GM18909 (cell line): ENCODE measurements around the gene C3orf70.

Source experiments
- ATAC-seq: cut with Tn5 transposase; IDR thresholded peaks from one replicate; pipeline ENCODE4 v1.9.1; 2021; ENCODE audit warnings: mild to moderate bottlenecking; ENCODE audit not compliant: unreplicated experiment, poor library complexity

Gene C3orf70

DNA sequence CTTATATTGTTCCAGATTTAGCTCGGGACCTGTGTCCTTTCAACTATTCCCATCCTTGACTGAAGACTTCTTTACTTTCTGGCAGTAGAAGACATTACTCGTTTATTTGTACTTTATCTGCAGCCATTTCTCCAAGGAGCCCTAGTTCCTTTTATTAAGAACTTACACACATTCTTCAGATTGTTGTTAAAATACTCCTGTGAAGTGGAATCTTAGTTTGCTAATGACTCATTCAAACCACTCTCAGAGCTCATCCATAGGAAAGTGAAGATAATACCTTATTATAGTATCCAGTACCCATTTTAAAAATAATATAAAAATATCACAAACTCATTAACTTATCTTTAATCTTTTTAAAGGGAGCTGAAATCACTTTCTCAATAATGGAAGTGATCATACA, 63.5 kb downstream of the C3orf70 start:
- ATAC-seq = no peak

DNA sequence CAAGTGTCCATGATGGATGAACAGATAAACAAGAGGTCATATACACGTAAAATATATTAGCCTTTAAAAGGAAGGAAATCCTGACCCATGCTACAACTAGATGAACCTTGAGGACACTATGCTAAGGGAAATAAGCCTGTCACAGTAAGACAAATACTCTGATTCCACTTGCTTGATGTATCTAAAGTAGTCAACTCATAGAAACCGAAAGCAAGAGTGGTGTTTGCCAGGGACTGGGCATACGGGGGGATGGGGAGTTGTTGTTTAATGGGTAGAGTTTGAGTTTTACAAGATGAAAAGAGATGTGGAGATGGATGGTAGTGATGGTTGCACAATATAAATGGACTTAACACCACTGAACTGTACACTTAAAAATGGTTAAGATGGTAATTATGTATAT, 65.4 kb downstream of the C3orf70 start:
- ATAC-seq = no peak

DNA sequence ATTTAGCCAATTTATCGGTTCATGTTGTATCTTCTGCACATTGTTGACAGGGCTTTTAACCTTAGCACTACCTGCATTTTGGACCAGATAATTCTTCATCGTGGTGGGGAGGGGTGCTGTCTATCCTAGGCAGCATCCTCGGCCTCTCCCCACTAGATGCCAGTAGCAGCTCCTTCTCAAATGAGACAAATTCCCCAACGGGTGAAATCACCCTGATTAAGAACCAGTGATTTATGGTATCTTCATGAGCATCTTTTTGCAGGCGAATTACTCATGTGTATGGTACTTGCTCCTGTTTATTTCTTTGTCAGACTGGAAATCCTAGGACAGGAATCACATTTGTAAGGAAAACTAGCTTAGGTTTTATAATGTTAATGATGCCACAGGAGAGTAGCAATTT, 68.0 kb downstream of the C3orf70 start:
- ATAC-seq = no peak

DNA sequence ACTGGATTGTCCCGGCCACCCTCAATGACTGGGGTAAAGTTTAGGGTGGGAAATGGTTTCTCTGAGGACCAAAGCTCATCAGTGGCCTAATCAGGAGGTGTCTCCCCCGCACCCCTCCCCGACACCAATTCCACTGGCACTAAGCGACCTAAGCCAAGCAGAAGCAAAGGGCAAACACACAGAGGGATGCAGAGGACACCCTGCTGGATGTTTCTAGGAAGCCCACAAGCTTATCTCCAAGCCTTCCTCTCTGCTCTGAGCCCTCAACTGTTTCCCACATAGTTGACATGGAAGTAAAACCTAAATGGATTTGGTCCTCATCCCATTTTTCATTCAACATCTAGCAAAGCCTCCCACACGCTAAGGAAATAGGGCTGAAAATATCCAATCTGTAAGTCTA, 68.5 kb downstream of the C3orf70 start:
- ATAC-seq = no peak

DNA sequence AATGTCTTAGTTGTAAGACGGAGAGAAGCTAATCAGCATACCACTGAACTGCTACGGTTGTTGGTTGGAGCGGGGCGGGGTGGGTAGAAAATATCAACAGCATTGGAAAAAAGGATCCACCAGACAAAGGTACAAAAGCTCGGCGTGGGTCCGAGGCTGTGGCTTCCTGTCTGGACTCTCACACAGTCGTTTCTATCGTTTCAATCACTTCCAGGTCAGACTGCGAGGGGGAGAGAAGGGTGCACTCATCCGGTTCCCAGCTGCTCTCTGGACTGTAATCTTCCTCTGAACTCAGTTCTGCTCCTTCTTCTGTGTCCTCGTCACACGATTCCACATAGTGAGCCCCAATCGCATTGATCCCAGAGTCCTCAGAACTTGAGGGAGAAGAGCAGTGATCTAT, 70.0 kb downstream of the C3orf70 start:
- ATAC-seq = no peak

DNA sequence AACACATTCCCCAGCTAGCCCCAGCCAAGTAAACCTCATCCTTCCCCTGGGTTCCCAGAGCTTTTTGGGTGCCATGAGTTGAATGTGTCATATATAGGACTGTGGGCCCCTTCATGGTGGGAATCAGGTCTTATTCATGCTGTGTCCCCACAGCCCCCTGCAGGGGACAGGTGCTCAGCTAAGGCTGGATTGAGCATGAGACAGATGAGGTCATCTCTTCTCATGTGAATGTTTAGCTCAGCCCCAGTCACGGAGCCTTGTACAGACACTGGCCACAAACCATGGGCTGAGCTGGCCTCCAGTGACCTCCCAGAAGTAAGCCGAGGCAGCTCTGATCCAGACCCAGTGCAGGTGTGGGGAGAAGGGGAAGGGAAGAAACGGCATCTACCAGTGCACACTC, 70.7 kb downstream of the C3orf70 start:
- ATAC-seq = no peak

DNA sequence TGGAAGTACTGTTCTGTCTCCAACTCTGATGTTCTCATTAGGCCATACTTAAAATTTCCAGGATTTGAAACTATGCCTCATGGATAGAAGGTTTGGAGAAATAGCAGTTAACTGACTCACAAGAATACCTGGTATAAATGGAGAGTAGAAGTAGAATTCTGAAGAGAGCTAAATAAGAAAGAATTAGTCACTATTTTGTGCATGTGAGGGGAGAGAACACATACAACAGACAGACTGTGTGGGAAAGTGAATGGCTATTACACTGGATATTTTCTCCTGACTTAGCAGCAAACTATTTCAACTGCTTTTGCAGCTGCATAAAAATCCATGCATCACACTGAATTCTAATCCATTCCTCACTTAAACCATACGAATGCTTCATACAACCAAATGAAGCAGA, 71.3 kb downstream of the C3orf70 start:
- ATAC-seq = no peak

DNA sequence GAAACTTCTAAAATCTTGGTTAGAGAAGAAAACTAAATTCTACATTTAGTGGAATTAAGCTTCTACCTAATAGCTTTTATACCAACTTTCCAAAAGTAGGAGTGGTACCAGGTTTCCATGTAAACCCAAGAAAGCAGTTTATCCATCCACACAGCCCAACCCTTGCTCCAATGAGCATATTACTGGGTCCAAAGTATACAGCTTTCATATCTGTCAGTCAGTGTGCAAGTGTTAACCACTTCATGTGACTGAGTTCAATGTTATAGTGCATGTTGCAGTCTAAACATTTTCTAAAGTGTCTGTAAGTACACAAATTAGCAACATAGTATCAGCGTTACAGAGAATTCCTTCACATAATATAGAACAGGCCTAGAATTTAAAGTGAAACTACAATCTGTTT, 73.2 kb downstream of the C3orf70 start:
- no peak for ATAC-seq

DNA sequence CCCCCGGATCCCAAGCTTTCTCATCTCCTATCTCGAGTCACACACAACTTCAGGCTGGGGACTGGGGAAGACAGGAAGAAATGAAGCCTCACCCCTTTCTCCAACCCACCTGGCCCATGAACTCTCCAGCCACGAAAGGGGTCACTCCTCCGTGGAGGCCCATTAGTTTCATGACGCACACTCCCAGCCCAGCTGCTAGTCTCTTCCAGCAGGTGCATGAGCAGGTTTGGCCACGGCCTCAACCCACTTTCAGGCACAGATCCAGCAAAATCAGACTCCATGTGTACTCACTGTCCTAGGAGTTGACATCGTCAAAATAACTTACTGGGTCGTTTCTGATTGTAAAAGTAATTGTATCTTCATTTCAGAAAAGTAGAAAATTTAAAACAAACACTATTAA, 76.6 kb downstream of the C3orf70 start:
- ATAC-seq = no peak

DNA sequence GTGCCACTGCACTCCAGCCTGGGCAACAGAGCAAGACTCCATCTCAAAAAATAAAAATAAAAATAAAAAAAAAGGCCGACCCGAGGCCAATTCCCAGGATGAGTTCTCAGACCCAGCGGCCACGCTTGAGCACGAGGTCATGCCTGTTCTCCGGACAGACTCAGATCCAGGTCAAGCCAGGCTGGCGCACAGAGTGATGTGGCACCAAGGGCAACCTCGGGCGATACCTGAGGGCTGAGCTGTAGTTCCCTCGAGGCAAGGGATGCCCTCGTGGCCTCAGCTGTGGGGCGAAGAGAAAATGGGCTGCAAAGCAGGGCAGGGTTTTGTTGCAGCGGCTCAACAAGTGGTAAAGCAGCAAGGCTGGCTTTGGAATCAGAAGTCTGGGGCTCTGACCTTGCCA, 77.3 kb downstream of the C3orf70 start:
- no peak for ATAC-seq

DNA sequence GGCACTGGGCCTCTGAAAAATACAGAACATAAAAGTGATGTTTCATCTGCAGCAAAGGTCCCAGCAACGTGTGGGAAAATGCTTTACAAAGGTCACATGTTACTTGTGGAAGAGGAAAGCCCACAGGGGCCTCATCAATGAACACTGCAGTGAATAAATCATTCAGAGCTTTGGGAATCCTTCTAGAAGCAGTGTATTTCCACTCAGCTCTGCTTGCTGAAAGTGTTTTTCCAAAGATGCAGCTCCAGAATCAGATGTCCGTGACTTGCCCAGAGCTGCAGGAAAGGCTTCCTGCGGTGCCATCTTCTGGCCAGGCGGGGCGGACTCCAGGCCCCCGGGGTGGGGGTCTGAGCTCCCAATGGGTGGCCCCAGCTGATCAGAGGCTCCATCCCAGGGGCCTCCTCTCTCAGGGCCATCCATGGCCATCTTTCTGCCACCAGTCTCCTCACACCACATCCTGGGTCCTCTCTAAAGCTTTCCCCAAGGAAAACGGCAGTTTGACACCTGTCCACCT, 81.5 kb downstream of the C3orf70 start:
- ATAC-seq = no peak

DNA sequence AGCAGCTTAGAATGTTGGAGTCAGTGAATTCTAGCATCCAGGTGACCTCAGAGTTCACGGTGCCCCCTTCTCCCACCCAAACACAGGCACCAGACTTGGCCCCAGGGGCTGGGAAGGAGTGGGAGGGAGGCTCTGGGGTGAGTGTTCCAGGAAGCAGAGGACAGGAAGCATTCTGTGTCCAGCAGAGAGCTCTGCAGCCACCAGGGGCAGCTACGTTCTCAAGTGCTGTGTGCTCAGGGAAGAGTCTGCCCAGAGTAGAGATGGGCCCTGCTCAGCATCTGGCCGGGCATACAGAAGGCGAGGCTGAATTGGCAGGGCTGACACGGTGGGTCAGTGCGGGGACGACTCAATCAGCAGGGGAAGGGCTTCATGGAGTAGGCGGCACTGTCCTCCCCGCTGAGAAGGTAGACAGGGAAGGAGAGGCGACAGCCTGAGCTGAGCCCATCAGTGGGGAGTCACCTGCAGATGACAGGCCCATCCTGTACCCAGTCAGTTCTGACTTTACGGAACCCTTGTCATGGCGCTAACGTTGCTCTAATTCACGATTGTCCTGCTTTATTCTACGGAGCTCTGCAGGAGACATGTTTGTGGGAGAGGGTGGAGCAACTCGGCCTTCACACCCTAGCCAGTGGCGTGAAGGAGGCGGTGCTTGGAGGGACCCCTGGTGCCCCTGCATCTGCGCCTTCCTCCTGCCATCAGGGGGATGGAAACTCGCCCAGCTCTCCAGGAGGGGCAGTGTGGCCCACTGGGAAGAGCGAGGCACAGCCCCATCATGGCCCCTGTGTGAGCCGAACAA, 82.2 kb downstream of the C3orf70 start:
- ATAC-seq = no peak

DNA sequence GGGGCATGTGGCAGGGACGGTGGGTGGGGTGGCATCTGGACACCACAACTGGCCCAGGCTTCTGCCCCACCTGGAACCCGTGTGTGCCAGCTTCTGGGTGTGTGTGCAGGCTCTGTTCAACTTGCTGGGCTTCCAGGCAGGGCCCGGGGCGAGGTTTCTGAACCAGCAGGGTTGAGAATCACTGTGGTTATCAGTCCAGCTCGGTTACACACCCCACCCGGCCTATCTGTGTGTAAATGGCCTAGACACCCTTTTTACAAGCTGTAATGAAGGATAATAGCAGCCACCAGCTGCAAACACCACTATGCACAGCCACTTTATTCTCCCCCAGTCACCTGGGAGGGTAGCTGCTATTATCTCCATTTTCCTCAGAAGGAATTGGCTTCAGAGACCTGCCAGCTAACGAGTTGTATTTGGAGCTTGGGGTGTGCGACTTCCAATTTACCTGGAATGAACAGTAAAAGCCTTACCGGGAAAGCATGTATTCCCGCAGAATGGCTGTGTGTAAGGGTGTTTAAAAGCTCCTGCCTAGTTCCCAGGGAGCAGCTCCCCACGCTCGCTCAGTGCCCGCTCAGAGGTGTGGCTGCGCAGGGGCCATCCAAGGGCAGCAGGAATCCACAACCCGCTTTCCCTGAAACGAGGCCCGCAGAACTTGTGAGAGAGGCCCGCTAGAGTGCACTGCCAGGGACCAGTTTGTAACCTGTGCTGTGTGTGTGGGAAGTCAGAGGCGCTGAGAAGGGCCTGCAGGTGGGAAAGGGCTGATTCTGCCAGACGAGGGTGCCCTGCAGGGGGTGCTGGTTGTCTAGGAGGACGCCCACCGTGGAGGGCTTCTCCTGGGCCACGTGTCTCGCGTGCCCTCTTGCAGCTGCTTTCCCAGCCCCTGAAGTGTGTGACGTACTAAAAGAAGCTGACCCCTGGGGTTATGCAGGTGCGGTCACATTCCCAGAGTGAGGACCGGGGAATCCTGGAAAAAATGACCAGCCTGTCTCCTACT, 83.5 kb downstream of the C3orf70 start:
- ATAC-seq = no peak

DNA sequence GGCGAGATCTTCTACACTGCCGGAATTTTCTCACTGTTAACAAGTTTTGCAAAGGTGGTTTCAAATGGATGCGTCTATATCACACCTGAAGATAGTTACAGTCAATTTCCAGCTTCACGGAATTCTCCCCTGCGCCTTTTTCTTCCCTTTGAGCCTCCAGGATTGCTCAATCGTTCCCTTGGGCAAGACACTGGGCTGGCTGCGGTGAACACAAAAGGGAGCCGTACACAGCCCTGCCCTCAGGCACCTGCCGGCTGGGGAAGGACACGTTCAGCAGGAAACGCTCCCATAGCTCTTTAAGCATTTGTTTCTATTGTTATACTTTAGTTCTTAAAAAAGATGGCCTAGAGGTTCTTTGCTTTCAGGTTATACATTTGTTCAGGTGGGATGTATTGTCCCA, 85.7 kb downstream of the C3orf70 start:
- no peak for ATAC-seq

DNA sequence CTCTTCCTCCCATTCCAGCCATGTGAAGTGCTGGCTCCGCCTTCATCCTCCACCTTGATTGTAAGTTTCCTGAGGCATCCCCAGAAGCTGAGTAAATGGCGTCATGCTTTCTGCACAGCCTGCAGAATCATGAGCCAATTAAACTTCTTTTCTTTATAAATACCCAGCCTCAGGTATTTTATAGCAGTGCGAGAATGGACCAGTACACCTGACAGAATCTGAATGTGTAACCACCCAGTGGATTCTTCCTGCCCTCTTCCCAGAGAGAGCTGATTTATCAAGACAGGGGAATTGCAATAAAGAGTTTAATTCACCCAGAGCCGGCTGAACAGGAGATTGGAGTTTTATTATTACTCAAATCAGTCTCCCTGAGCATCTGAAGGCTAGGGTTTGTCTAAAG, 86.6 kb downstream of the C3orf70 start:
- ATAC-seq = no peak

DNA sequence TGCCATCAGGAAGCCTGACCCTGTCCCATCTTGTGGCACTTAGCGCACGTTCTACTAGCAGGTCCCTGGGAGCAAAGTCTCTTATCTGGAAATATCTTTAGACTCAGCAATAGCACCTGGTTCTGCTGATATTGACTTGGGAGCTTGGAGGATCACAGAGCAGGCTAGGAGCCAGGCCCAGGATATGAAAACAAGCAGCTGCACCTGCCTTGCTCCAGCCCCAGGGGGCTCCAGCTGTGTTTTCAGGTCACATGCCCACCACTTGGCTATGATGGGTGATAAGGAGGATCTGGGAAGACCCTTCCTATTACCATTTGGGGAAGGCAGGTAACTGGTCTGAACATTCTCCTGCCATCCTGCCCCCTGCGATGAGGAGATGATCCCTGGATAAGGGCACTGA, 87.8 kb downstream of the C3orf70 start:
- ATAC-seq = no peak

DNA sequence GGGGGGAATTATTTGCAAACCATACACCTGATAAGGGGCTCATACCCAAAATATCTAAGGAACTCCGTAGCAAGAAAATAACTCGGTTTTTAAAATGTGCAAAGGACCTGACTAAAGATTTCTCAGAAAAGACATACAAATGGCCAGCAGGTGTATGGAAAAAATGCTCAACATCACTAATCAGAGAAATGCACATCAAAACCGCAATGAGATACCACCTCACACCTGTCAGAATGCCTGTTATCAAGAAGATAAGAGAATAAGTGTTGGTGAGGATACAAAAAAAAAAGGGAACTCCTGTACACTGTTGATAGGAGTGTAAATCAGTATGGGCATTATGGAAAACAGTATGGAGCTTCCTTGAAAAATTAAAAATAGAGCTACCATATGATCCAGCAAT, 89.4 kb downstream of the C3orf70 start:
- no peak for ATAC-seq

DNA sequence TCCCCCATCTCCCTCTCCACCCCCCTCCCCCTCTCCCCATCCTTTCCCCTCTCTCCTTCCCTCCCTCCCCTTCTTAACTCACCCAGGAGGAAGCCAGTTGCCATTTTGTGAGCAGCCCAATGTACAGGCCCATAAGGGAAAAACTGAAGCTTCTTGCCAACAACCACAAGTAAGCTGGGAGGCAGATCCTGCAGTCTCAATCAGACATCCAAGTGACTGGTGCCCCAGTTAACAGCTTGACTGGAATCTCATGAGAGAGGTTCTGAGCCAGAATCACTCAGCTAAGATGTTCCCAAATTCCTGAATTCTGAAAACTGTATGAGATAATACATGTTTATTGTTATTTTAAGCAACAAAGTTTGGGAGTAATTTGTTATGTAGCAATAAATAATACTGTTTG, 90.7 kb downstream of the C3orf70 start:
- ATAC-seq = no peak

DNA sequence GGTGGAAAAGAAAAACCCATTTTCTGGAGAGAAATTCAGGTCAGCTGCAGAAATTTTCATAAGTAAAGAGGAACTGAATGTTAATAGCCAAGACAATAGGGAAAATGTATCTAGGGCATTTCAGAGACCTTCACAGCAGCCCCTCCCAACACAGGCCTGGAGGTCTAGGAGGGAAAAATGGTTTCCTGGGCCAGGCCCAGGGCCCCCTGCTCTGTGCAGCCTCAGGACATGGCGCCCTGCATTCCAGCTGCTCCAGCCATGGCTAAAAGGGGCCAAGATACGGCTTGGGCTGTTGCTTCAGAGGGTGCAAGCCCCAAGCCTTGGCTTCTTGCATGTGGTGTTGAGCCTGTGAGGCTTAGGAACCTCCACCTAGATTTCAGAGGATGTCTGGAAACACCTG, 92.2 kb downstream of the C3orf70 start:
- ATAC-seq = no peak

DNA sequence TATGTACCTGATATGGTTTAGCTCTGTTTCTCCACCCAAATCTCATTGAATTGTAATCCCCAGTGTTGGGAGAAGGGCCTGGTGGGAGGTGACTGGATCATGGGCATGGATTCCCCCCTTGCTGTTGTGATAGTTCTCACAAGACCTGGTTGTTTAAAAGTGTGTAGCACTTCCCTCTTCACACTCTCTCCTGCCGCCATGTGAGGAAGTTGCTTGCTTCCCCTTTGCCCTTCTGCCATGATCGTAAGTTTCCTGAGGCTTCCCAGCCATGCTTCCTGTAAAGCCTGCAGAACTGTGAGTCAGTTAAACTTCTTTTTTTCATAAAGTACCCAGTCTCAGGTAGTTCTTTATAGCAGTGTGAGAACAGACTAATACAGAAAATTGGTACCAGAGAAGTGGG, 93.1 kb downstream of the C3orf70 start:
- no peak for ATAC-seq

DNA sequence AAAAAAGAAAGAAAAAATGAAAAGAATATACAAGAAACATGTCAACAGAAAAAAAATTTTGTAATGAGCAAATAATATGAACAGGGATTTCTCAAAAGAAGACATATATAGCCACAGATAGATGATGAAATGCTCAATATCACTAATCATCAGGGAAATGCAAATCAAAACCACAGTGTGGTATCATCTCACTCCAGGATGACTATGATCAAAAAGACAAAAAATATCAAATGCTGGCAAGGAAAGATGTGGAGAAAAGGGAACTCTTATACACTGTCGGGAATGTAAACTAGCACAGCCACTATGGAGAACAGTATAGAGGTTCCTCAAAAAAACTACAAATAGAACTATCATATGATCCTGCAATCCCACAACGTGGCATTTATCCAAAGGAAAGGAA, 94.1 kb downstream of the C3orf70 start:
- no peak for ATAC-seq
